NCI-H69 (cell line): ENCODE data around the gene TMEM8B.

Experiments
- DNase-seq: peaks from one replicate; lab custom pipeline; 2025; lab: John Stamatoyannopoulos, UW

The TMEM8B gene

DNA sequence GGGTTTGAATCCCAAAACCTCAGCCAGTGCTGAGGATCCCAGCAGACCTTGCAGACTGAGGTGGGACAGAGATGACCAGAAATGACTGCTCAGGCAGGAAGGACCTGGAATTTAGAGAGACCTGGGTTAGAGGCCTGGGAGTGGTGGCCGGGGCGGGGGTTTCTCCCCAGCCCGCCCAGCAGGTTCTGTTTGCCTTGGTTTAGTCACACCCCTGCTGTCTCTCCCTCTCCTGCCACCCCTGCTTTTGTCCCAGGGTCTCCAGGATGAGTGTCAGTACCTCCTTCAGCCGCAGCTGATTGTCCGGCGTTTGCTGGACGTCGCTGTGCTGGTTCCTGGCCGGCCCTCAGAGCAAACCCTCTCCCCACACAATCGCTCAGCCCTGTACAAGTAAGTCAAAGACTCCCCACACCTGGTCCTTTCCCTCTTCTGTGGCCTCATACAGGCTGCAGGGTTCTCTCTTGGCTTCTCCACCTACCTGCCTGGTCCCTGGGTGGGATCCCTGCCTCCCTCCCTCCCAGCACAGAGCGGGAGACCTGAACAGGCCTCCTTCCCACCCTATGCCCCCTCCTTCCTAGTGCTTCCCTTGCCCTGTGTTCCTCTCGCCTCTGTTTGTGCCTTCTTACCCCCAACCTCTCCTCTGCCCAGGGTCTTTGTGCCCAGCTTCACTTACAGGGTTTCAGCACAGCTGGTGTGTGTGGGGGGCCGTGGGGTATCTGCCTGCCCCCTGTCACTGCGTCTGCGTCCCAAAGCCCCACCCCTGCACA is 12.0 kb downstream of the TMEM8B start:
- no peak for DNase-seq

DNA sequence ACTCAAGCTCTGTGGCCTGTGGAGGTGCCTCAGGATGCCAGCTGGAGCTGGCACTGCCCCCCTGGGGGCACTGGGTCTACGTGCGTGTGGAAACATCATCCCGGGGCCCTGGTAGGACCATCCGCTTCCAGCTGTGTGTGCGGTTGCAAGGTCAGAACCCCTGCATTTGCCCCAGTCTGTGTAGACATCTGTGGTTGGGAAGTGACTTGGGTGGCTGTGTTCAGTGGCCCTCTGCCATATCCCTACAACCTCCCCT is 12.5 kb downstream of the TMEM8B start:
- no peak for DNase-seq

DNA sequence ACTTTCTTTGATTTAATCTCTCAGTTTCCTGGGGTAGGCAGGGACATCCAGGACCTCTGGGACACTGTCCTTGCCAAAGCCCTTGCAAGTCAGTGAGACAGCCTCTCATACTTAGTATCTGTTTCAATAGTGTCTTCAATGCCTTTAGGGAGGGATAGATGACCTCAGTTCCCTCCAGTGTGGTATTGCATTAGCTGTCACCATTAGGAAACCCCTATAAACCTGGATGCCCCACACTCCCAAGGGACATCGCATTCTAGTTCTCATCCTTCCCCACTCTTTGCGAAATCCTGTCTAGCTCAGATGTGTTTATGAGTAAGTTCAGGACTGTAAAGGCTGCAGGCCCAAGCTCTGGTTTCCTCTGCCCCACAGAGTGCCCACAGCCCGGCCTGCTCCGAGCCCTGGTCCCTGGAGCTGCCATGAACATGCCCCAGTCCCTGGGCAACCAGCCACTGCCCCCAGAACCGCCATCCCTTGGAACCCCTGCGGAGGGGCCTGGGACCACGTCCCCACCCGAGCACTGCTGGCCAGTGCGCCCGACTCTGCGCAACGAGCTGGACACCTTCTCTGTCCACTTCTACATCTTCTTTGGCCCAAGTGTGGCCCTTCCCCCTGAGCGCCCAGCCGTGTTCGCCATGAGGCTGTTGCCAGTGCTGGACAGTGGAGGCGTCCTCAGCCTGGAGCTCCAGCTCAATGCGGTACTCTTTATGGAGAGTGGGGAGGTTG is 13.2 kb downstream of the TMEM8B start:
- DNase-seq, result no peak

DNA sequence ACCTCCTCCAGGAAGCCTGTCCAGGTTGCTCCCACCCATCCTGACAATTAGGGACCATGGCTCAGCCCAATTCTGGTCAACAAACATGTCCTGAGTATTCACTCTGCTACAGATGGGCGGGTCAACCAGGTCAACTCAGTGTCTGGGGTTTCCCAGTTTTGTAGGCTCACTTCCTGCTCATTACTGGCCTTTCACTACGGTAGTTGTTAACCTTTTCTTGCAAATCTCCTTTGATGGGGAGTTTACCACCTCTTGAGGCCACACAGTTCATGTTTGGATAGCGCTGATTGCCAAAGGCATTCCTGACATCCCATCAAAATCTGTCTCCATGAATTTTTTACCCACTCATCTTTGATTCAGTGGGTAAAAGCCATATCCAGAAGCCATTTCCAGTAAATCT is 13.8 kb downstream of the TMEM8B start:
- DNase-seq, result no peak

DNA sequence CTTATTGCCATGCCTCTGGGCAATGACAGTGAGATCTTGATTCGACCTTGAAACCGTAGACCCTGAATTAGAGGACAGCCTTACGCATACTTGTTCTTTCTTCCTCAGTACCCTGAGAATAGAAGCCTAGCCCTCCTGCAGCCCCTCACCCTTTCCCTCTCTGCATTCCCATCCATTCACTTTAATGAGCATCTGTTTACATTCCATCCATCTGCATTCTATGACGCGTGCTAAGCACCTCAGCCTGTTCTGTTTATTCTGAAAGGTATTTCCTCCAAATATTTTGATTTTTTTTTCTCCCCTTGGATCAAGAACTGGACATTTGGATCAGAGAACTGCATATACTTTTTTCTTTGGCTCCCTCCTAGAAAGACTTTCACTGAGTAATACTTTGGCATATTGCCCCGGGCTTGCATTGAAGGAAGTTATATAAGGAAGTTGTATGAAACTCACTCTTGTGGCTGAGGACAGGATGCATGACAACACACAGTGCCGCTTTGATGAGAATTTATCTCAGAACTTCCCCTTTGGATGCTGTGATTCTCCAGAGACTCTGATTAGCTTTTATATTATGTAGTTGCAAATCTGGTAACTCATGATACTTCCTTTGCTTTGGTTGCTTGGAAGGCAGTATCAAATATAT is 15.7 kb downstream of the TMEM8B start:
- DNase-seq, result no peak

DNA sequence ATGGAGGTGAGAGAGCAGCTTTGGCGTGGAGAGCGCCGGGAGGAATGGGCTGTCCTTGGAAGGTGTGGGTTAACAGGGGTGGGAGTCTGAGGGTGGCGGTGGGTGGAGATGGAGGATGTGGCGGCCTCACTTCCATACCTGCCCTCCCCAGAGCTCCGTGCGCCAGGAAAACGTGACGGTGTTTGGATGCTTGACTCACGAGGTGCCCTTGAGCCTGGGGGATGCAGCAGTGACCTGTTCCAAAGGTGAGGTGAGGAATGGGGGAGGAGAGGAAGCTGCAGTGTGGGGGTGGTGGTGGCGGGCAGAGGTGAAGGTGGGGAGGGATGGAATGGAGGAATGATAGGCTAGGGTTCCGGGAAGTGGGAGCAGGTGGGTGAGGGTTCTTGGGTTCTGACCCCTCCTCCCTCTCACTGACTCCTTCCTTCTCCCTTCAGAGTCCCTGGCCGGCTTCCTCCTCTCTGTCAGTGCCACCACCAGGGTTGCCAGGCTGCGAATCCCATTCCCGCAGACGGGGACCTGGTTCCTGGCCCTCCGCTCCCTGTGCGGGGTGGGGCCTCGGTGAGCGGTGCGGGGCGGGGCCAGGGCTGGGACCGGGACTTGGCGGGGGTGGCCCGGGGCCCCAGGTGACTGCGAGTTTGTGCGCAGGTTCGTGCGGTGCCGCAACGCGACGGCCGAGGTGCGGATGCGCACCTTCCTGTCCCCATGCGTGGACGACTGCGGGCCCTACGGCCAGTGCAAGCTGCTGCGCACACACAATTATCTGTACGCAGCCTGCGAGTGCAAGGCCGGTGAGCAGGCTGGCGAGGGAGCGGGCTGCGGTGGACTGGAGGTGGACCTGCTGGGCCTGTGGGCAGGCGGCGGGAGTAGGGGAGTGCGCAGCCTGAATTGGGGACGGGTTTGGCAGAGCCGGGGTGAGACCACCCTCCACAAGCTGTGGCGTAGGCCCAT is 17.1 kb downstream of the TMEM8B start:
- DNase-seq, result no peak

DNA sequence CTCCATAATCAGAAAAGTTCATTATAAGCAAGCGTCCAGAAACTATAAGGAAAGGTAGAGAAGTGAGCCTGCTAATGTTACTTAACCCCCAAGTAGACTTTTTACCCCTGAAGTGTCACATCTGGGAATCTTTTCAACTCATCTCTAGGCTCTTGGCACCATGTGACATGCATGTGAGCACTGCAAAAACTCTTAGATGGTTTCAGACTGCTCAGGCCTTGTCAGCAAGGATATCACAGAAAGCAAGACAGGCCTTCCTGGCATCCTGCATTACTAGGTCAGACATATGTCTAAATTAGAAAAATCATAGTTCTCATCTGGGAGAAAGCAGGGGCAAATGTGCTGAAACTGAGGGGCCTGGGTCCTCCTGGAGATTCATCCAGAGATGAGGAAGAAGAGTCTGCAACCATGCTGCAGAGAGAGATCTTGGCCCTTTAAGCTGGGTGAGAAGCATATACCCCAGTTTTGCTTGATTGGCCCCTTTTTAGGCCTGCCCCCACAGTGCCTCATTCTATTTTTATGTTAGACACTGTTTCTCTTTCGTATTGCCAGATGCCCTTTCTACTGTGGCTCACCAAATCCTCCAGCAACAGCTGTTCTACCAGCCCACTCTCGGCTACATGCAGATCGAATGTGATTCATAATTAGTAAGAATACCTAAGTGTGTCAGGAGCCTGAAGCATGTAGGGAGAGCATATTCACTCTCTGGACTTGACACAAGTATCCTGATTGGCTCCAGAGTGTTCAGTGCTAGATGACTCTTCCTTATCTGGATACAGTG is 19.0 kb downstream of the TMEM8B start:
- DNase-seq, result no peak

DNA sequence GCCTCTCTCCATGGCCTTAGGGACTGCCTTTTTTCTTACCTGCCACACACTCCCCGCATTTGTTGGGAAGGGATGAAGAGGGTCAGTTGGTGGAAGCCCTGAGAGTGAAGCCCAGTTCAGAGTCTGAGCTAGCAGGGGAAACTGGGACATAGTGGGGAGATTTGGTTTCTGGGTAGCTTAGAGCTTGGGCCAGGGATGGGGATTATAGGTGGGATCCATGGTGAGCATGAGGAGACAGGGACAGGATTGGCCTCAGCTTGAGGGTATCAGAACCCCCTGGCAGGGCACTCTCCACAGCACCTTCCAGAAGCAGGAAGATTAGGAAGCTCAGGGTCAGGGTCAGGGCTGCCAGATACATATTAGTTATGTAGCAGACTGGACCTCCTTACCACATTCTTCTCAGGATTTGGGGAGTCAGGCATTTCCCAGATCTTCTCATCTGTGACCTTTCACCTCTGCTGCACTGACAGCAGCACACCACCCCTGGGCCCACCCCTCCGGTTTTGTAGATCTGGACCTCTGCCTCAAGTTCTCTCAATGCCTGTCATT is 23.3 kb downstream of the TMEM8B start:
- DNase-seq, result no peak

DNA sequence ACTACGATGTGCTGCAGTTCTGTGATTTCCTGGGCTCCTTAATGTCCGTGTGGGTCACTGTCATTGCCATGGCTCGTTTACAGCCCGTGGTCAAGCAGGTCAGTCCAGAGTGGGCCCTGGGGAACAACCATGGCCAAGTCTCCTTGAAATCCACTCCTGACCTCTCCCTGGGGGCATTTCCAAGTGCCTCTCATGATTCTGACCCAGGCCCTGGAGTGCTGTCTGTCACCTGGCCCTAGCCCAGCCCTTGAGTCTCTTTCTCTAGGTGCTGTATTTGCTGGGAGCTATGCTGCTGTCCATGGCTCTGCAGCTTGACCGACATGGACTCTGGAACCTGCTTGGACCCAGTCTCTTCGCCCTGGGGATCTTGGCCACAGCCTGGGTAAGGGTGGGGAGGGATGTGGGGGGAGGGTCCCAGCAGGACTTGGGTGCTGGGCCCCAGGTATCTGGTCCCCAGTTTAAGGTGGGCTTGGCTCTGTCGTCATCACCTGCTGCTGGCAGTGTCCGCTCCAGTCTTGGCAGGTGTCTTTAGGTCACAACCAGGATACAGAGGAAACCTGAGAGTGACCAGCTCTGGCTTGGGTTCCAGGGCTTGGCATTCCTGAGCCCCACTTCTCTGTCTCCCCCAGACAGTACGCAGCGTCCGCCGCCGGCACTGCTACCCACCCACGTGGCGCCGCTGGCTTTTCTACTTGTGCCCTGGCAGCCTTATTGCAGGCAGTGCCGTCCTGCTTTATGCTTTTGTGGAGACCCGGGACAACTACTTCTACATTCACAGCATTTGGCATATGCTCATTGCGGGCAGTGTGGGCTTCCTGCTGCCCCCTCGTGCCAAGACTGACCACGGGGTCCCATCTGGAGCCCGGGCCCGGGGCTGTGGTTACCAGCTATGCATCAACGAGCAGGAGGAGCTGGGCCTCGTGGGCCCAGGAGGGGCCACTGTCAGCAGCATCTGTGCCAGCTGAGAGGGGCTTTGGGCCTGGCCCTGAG is 24.1 kb downstream of the TMEM8B start:
- no peak for DNase-seq

DNA sequence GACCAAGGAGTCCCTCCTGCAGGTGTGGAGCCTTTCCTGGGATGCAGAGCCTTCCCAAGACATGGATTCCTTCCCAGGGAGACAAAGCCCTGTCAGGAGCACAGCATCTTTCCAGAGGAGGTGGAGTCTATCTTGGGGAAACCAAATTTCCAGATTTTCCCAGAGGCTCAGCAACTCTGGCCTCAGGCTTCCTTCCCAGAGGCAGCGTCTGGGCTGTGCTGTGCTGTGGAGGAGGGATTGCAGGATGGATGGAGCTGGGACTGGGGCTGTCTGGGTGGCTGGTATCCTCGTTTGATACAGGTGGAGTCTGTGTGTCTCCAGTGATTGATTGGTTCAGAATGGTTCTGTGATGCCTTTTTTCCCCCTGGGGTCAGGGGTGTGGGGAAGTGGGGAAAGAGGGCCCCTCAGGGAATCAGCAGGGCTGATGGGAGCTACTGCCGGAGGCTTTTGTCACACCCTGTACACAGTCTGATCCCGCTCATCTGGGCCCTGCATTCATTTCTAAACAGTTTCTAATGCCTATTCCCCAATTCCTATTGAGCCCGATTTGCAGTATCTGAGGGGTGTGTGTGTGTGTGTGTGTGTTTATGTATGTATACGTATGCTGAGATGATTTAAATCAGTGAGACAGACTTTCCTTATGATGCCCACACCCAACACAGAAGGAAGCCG is 25.2 kb downstream of the TMEM8B start:
- DNase-seq, result no peak

DNA sequence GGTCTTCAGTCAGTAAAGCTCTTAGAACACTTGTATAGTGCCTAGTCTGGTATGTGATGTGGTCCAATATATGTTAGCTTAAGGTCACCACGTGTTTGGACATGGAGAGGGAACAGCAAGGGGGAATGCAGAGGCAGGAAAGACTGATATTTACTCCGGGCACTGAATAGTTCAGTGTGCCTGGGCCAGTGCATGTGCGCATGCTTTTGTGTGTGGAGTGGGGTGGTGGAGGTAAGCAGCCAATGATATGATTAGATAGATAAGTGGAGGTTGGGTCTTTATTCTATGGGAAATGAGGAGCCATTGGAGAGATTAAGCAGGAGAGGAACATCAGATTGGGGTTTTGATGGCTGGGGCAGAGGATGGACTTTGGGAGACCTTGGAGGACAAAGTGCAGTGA is 27.2 kb downstream of the TMEM8B start:
- DNase-seq, result no peak

DNA sequence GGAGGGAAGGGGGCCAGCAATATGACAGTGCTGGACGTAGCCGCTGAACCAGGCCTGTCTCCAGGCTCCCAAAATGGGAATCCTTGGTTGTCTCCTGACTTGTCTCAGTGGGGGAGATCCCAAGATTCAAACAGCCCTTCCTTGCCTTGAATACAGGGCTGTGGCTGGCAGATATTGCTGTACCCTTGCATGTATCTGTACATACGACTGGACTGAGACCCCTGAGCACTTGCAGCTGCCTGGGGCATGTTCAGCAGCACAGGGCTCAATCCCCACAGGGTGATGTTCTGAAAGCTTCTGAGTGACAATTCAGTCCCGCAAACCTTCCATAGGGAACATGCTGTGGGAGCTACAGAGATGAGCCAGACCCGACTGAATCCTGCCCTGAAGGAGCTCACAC is 27.9 kb downstream of the TMEM8B start:
- no peak for DNase-seq

DNA sequence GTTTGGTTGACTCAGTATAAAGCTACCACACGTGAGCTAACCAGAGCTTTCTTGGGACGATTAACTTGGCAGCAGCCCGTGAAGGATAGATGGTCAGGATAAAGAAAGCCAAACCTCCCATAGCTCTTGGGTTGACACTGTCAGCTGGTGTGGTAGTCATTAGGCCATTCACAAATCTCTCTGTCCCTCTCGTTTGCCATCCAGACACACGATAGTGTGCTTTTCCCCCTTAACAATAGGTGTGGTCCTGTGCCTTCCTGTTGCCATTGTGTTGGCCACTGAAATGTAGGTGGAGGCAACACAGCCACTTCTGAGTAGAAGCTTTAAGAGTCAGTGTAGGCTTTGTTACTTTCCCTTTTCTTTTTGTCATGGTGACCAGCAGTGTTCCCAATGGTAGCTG is 29.4 kb downstream of the TMEM8B start:
- DNase-seq, result no peak

DNA sequence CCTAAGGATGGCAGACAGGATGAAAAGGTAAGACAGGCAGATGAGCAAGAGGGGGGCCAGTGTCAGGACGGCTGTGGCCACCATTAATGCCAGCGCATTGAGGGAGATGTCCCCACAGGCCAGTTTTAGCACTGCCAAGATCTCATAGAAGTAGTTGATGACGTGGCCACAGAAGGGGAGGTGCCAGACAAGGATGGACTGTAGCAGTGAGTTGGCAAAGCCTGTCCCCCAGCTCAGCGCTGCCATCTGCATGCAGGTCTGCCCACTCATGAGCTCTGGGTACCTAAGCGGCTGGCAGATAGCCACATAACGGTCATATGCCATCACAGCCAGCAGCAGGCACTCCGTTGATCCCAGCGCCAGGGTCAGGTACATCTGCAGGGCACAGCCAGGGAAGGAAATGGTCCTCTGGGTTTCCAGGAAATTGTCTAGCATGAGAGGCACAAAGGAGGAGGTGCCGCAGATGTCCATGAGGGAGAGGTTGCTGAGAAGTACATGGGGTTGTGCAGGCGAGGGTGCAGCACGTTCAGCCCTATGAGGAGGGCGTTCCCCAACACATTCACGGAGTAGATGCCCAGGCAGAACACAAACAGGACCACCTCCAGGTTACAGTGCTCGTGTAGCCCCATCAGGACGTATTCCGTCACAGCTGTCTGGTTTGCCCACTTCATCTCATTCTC is 30.4 kb downstream of the TMEM8B start:
- peak; percentile 11 for DNase-seq

DNA sequence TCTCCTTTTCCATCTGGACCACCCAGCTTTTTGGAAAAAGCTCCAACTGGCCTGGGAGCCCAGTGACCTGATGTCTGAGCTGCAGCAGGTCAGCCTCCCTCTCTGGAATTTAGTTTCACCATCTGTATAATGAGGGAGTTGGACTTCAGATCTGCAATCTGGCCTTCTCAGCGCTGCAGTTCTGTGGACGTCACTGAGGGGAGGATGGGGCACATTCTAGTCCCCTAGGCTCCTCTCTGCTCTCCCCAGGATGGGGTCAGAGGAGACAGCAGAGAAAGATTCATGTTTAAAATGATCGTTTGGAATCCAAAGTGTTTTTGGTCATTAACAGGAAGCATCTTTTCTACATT is 30.9 kb downstream of the TMEM8B start:
- no peak for DNase-seq

DNA sequence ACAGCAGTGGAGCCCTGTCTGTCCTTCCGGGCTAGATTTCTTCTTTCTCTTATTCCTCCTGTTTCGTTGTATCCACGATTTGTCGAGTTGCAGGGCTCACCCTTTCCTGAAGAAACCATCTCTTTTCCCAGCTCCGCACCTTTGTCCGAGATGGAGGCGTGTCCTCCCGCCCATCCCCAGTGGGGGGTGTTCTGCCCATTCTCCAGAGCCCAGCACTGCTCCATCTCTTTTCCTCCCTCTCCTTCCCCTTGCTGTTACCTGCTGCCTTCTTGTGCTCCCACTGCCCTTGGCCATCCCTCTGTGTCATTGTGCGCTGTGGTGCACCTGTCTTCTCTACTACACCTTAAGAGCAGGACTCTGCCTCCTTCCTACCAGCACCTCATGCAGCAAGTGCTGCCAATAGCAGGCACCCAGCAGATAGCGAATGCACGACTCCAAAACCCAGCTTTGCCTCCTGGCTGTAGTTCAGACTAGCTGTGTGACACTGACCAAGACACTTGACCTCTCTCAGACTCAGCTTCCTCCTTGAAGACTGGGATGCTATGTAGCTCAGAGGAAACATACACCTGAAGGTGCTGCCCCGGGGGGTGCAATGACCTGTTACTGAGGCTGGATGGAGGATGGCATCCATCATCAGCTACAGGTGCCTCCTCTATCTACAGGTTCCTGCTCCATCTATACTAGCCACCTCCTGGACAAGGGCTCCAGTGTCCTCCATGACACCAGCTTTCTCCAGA is 32.3 kb downstream of the TMEM8B start:
- DNase-seq, result no peak

DNA sequence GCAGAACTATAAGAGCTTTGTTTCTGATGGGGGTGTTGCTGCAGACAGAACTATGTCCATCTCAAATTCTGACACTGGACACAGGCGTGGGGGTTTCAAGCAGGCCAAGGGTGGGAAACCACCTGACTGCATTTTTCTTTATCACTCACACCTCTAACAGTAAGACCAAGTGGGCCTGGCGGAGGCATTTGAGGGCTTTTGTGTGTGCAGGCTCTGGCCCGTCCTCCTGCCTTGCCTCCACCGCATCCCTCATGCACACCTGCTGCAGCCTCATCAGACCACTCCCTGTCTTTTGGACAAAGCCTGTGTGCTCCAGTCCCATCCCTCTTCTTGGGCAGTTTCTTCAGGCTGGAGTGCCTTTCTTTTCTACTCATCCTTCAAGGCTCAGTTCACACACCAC is 33.3 kb downstream of the TMEM8B start:
- DNase-seq, result no peak

DNA sequence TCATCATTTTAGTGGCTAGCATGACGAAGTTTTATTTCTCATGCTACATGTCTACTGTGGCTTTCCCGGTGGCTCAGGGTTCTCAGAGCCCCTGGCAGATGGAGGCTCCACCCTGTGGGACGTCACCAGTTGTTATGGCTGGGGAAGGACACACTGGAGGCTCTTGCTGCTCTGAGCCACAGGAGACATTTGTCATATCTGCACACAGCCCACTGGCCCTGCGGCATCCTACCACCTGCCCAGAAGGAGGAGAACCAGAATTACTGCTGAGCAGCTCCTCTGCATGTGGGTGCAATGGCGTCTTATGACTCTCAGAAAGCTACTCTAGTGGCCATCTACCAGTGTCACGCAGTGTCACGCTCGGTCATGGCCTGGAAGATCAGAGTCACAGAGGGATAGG is 34.6 kb downstream of the TMEM8B start:
- no peak for DNase-seq
